Measurements from ENCODE around the gene CDH22. TPM values are rescaled to one million over a fixed set of nuclear protein-coding genes. Genes with fewer than 3 reads are reported as not detected.

CDH22 gene
- total RNA-seq: 0.09 TPM in 1 of 2 replicates, not detected in the other
- long read RNA-seq: 0 reads

GRCh38 chr20:46308258-46309157, at the start of gene CDH22:
CDH22 (minus strand) TSS chr20:46308498; CDS start chr20:46251294, 57,204 bp downstream.
- TF ChIP-seq CTCF (conservative IDR thresholded peaks at IDR 0.05): peak; percentile 63
- Mint-ChIP-seq H3K9me3 (no peaks in the 10 kb centered on the region), H3K4me1 (peaks cover 14% of the 10 kb centered on the region), H3K27ac (ENCODE audit: unreplicated experiment) (no peak within 1 kb of the TSS), H3K4me3 (peak within 1 kb of the TSS; percentile 86), H3K36me3 (ENCODE audit: low read depth) (no peaks in the 10 kb centered on the region), H3K27me3 (ENCODE audit: low read depth) (peaks cover 91% of the 10 kb centered on the region)
- DNase-seq (ENCODE audit: low read depth, low spot score): peak; percentile 57

- H3K27me3 Mint-ChIP-seq (ENCODE audit: low read depth): no peaks in the 10 kb centered on the region
- H3K27ac Mint-ChIP-seq (ENCODE audit: unreplicated experiment): no peak overlapping the region
- H3K4me3 Mint-ChIP-seq: no peak overlapping the region
- H3K9me3 Mint-ChIP-seq: no peaks in the 10 kb centered on the region
- H3K4me1 Mint-ChIP-seq: peaks cover 8% of the 10 kb centered on the region
- no peak for DNase-seq (ENCODE audit: low read depth, low spot score)
- TF ChIP-seq CTCF (conservative IDR thresholded peaks at IDR 0.05): no peak
- no peaks in the 10 kb centered on the region for H3K36me3 Mint-ChIP-seq (ENCODE audit: low read depth)
Observed at GRCh38 chr20:46357030-46357514, 48.8 kb upstream of the CDH22 start.

- DNase-seq (ENCODE audit: low read depth, low spot score): no peak
- no peak overlapping the region for H3K27ac Mint-ChIP-seq (ENCODE audit: unreplicated experiment)
- H3K4me3 Mint-ChIP-seq: no peak overlapping the region
- H3K9me3 Mint-ChIP-seq: no peaks in the 10 kb centered on the region
- no peaks in the 10 kb centered on the region for H3K36me3 Mint-ChIP-seq (ENCODE audit: low read depth)
- H3K27me3 Mint-ChIP-seq (ENCODE audit: low read depth): no peaks in the 10 kb centered on the region
- no peak for TF ChIP-seq CTCF (conservative IDR thresholded peaks at IDR 0.05)
- peaks cover 5% of the 10 kb centered on the region for H3K4me1 Mint-ChIP-seq
Observed at GRCh38 chr20:46356195-46357029, 48.1 kb upstream of the CDH22 start.

GRCh38 chr20:46355778-46356177, 47.5 kb upstream of the CDH22 start:
- TF ChIP-seq CTCF (conservative IDR thresholded peaks at IDR 0.05): no peak
- H3K36me3 Mint-ChIP-seq (ENCODE audit: low read depth): no peaks in the 10 kb centered on the region
- no peak overlapping the region for H3K27ac Mint-ChIP-seq (ENCODE audit: unreplicated experiment)
- H3K4me3 Mint-ChIP-seq: no peak overlapping the region
- no peak for DNase-seq (ENCODE audit: low read depth, low spot score)
- H3K4me1 Mint-ChIP-seq: peaks cover 12% of the 10 kb centered on the region
- H3K9me3 Mint-ChIP-seq: no peaks in the 10 kb centered on the region
- H3K27me3 Mint-ChIP-seq (ENCODE audit: low read depth): no peaks in the 10 kb centered on the region

- Mint-ChIP-seq H3K27ac (ENCODE audit: unreplicated experiment) (no peak overlapping the region), H3K9me3 (no peaks in the 10 kb centered on the region), H3K36me3 (ENCODE audit: low read depth) (no peaks in the 10 kb centered on the region), H3K4me3 (no peak overlapping the region), H3K27me3 (ENCODE audit: low read depth) (no peaks in the 10 kb centered on the region), H3K4me1 (peaks cover 19% of the 10 kb centered on the region)
- no peak for DNase-seq (ENCODE audit: low read depth, low spot score)
- TF ChIP-seq CTCF (conservative IDR thresholded peaks at IDR 0.05): no peak
Observed at GRCh38 chr20:46354920-46355654, 46.8 kb upstream of the CDH22 start.

All from neural crest cell (in vitro differentiated cells).